H1 (cell line): ENCODE measurements around the gene ZNF786. TPM values are rescaled to one million over a fixed set of nuclear protein-coding genes. Genes with fewer than 3 reads are reported as not detected.

Source experiments
- CTCF ChIA-PET: fragments of 300-600 bp; sonication (Branson Sonifier 250); formaldehyde crosslinking; loops from one replicate; lab custom pipeline; 2021; ENCODE audit not compliant: partially characterized antibody; lab: Charles Lee
- POLR2A ChIA-PET: fragments of 300-600 bp; sonication (Branson Sonifier 250); formaldehyde crosslinking; loops from one replicate; lab custom pipeline; 2021; ENCODE audit warnings: inconsistent platforms; ENCODE audit not compliant: partially characterized antibody; lab: Charles Lee
- DNase-seq, 2 experiments: peaks; one replicate each; pipeline versions ENCODE4 v3.0.0 to v3.0.0-alpha.2; 2010 to 2022; ENCODE audit warnings: low spot score in 2 of 2, low read depth in 1 of 2, mixed read lengths in 1 of 2
- FAIRE-seq: peaks from 2 replicates; lab custom pipeline; 2011; peaks lifted over from hg19 to GRCh38; lab: Jason Lieb, UNC
- H2AFZ ChIP-seq: 2 replicates; pipeline ENCODE4 v1.8.1; 2012; ENCODE audit warnings: low read length, inconsistent platforms
- H2AK5ac ChIP-seq: 2 replicates; pipeline ENCODE4 v1.6.1; 2013; ENCODE audit warnings: low read depth, low read length
- H2BK120ac ChIP-seq: replicated peaks from 2 replicates; pipeline ENCODE3; 2013; ENCODE audit warnings: low read depth, low read length, inconsistent platforms
- H2BK12ac ChIP-seq: 2 replicates; pipeline ENCODE4 v1.6.1; 2013; ENCODE audit warnings: low read depth, low read length
- H2BK15ac ChIP-seq: 2 replicates; pipeline ENCODE4 v1.6.1; 2013; ENCODE audit warnings: low read length
- H2BK20ac ChIP-seq: 2 replicates; pipeline ENCODE4 v1.6.1; 2013; ENCODE audit warnings: low read length
- H2BK5ac ChIP-seq: 2 replicates; pipeline ENCODE4 v1.6.1; 2013; ENCODE audit warnings: low read depth, low read length
- H3K14ac ChIP-seq: 2 replicates; pipeline ENCODE4 v1.6.1; 2013; ENCODE audit warnings: inconsistent platforms; ENCODE audit not compliant: insufficient read length
- H3K18ac ChIP-seq: 2 replicates; pipeline ENCODE4 v1.6.1; 2013; ENCODE audit warnings: low read length; ENCODE audit errors: extremely low read depth
- H3K23ac ChIP-seq: 2 replicates; pipeline ENCODE4 v1.6.1; 2013; ENCODE audit warnings: inconsistent platforms; ENCODE audit not compliant: insufficient read length
- H3K23me2 ChIP-seq: 2 replicates; pipeline ENCODE4 v1.6.1; 2013; ENCODE audit warnings: low read depth, low read length
- H3K27ac ChIP-seq: 2 replicates; pipeline ENCODE4 v1.6.1; 2011; ENCODE audit warnings: low read depth, low read length, inconsistent platforms
- H3K27me3 ChIP-seq, 4 experiments: replicated peaks in 1 of 4; 1 replicate in 1 of 4; 2 replicates in 3 of 4; pipeline versions ENCODE4 v1.6.1 to v1.8.1; 2011 to 2013; ENCODE audit warnings: low read length in 3 of 4, mild to moderate bottlenecking in 3 of 4, inconsistent platforms in 2 of 4, mixed read lengths in 2 of 4, moderate library complexity in 1 of 4; ENCODE audit not compliant: control insufficient read depth in 3 of 4, insufficient read depth in 3 of 4; ENCODE audit errors: extremely low read depth in 1 of 4
- H3K36me3 ChIP-seq, 4 experiments: 2 replicates each; pipeline versions ENCODE4 v1.6.1 to v1.8.1; 2011 to 2013; ENCODE audit warnings: mild to moderate bottlenecking in 4 of 4, low read length in 3 of 4, moderate library complexity in 2 of 4, control low read depth in 1 of 4, inconsistent platforms in 1 of 4; ENCODE audit not compliant: insufficient read depth in 4 of 4, control insufficient read depth in 2 of 4
- H3K4ac ChIP-seq: replicated peaks from 2 replicates; pipeline ENCODE3; 2013; ENCODE audit warnings: low read length, low read depth, mixed read lengths, inconsistent platforms; ENCODE audit not compliant: insufficient read length
- H3K4me1 ChIP-seq, 4 experiments: replicated peaks in 1 of 4; 1 replicate in 1 of 4; 2 replicates in 3 of 4; pipeline versions ENCODE4 v1.6.1 to v1.8.1; 2011 to 2013; ENCODE audit warnings: low read length in 3 of 4, inconsistent platforms in 2 of 4, mixed read lengths in 1 of 4; ENCODE audit not compliant: insufficient read depth in 4 of 4, control insufficient read depth in 3 of 4
- H3K4me2 ChIP-seq, 2 experiments: 2 replicates each; pipeline versions ENCODE4 v1.6.1 to v1.8.1; 2011 to 2013; ENCODE audit warnings: low read depth in 2 of 2, low read length in 2 of 2, control low read depth in 1 of 2, inconsistent platforms in 1 of 2, mild to moderate bottlenecking in 1 of 2; ENCODE audit not compliant: insufficient read depth in 1 of 2
- H3K4me3 ChIP-seq, 4 experiments: fragments of 200-600, 300-600 bp in 1 of 4; sonication (generic), shearing (Covaris generic), sonication (Bioruptor Twin) in 1 of 4; 2 replicates each; pipeline versions ENCODE4 v1.5.1 to v1.8.1; 2011 to 2016; ENCODE audit warnings: low read length in 4 of 4, low read depth in 3 of 4, control low read depth in 2 of 4, inconsistent platforms in 2 of 4, mild to moderate bottlenecking in 2 of 4, mixed read lengths in 1 of 4, moderate library complexity in 1 of 4; ENCODE audit not compliant: insufficient read depth in 2 of 4; ENCODE audit errors: extremely low read depth in 1 of 4
- H3K56ac ChIP-seq: replicated peaks from 2 replicates; pipeline ENCODE3; 2013; ENCODE audit warnings: low read depth, mild to moderate bottlenecking, mixed read lengths, low read length, inconsistent platforms; ENCODE audit not compliant: insufficient read length
- H3K79me1 ChIP-seq: 2 replicates; pipeline ENCODE4 v1.6.1; 2013; ENCODE audit warnings: low read depth, low read length, control low read depth
- H3K79me2 ChIP-seq, 2 experiments: 2 replicates each; pipeline versions ENCODE4 v1.6.1 to v1.8.1; 2012 to 2013; ENCODE audit warnings: low read length in 2 of 2, mild to moderate bottlenecking in 2 of 2, inconsistent platforms in 1 of 2; ENCODE audit not compliant: insufficient read depth in 2 of 2, control insufficient read depth in 1 of 2
- H3K9ac ChIP-seq, 4 experiments: replicated peaks in 1 of 4; 1 replicate in 1 of 4; 2 replicates in 3 of 4; pipeline versions ENCODE4 v1.6.1 to v1.8.1; 2011 to 2013; ENCODE audit warnings: low read depth in 3 of 4, low read length in 3 of 4, control low read depth in 2 of 4, mild to moderate bottlenecking in 2 of 4, moderate library complexity in 2 of 4, inconsistent platforms in 1 of 4; ENCODE audit errors: extremely low read depth in 1 of 4
- H3K9me3 ChIP-seq, 2 experiments: 2 replicates each; pipeline versions ENCODE4 v1.6.1 to v1.8.1; 2012 to 2013; ENCODE audit warnings: mild to moderate bottlenecking in 2 of 2, moderate library complexity in 2 of 2, control low read depth in 1 of 2, inconsistent platforms in 1 of 2, low read depth in 1 of 2, low read length in 1 of 2, mixed read lengths in 1 of 2; ENCODE audit not compliant: insufficient read depth in 2 of 2
- H4K20me1 ChIP-seq, 2 experiments: replicated peaks in 1 of 2; 2 replicates each; pipeline versions ENCODE3 to v1.8.1; 2011 to 2013; ENCODE audit warnings: inconsistent platforms in 2 of 2, low read length in 2 of 2, mild to moderate bottlenecking in 1 of 2; ENCODE audit not compliant: insufficient read depth in 2 of 2, control insufficient read depth in 1 of 2
- H4K5ac ChIP-seq: 2 replicates; pipeline ENCODE4 v1.6.1; 2013; ENCODE audit warnings: low read length, low read depth, mixed read lengths, inconsistent platforms; ENCODE audit not compliant: insufficient read length
- H4K8ac ChIP-seq: 2 replicates; pipeline ENCODE4 v1.8.0; 2013; ENCODE audit warnings: mild to moderate bottlenecking, moderate library complexity, low read length, inconsistent platforms; ENCODE audit not compliant: insufficient read depth; ENCODE audit errors: extremely low read depth
- H4K91ac ChIP-seq: replicated peaks from 2 replicates; pipeline ENCODE3; 2013; ENCODE audit warnings: low read length, mixed read lengths, inconsistent platforms; ENCODE audit not compliant: insufficient read length
- CBX5 ChIP-seq: fragments of 300-800, 300-1000 bp; sonication (generic); IDR thresholded peaks from 2 replicates; pipeline ENCODE4 v1.7.1; 2016; ENCODE audit warnings: antibody characterized with exemption, low read length, low read depth
- CHD1 ChIP-seq: IDR thresholded peaks from 2 replicates; pipeline ENCODE4 v1.6.1; 2012; ENCODE audit warnings: low read depth, low read length, improper control_type of control experiment
- EGR1 ChIP-seq: IDR thresholded peaks from 2 replicates; pipeline ENCODE4 v1.6.1; 2011; ENCODE audit warnings: low read depth, low read length, borderline replicate concordance
- EP300 ChIP-seq, 2 experiments: IDR thresholded peaks; 1 replicate in 1 of 2; 2 replicates in 1 of 2; pipeline ENCODE4 v1.6.1; 2011 to 2012; ENCODE audit warnings: low read depth in 2 of 2, low read length in 2 of 2, mild to moderate bottlenecking in 2 of 2, borderline replicate concordance in 1 of 2, inconsistent platforms in 1 of 2, moderate library complexity in 1 of 2
- KDM5A ChIP-seq: fragments of 200-600 bp; IDR thresholded peaks from 2 replicates; pipeline ENCODE4 v1.7.1; 2012; ENCODE audit warnings: mild to moderate bottlenecking, low read length, inconsistent platforms, mixed read lengths
- TBP ChIP-seq: IDR thresholded peaks from 2 replicates; pipeline ENCODE4 v1.6.1; 2011; ENCODE audit warnings: low read depth, low read length, improper control_type of control experiment
- WGBS, 2 experiments: shearing (Covaris generic) in 1 of 2; methylation state at CpG; one replicate each; pipeline versions ENCODE4 v1.1.6 to v1.1.7; 2013 to 2015; ENCODE audit warnings: low lambda C conversion rate in 2 of 2, mixed read lengths in 2 of 2, inconsistent platforms in 1 of 2, low coverage in 1 of 2, missing lambda C conversion rate in 1 of 2; ENCODE audit not compliant: insufficient replicate concordance in 2 of 2, insufficient coverage in 1 of 2, insufficient read length in 1 of 2; ENCODE audit errors: extremely low coverage in 1 of 2, missing lambda C conversion rate in 1 of 2; 5-methylcytosine and 5-hydroxymethylcytosine counted together
- polyA plus RNA-seq, 7 experiments: library from polyadenylated mRNA; depleted of rRNA in 3 of 7; stranded (reverse) in 5 of 7; unstranded in 2 of 7; fragments of >200 nt in 5 of 7; fragments of 200-250 nt in 2 of 7; gene quantifications; 1 replicate in 5 of 7; 2 replicates in 1 of 7; 4 replicates in 1 of 7; pipeline versions ENCODE4 v1.2.1 to v1.2.3, GENCODE V29; 2011 to 2013; ENCODE audit warnings: missing spikeins in 2 of 7, mixed read lengths in 2 of 7
- total RNA-seq: library from RNA; stranded (reverse); fragmentation: NEBNext Ultra II Directional; extraction: Animal tissue kit (Norgen Biotek cat#: 25700); gene quantifications from 2 replicates; pipeline ENCODE4 v1.2.1, GENCODE V29; 2021

ZNF786 gene
- total and polyA plus RNA-seq, 2 of the 8 experiments (the other 6 are each of a cell fraction or from before 2014, with no cell fraction given) = 7.7 to 16.3 TPM

- no peak overlapping the region for H2AFZ ChIP-seq
- 89% methylated on average over 1 of the region's 1 CpG; no CpG with 5 or more reads in 1 of the 2 experiments for WGBS, 2 experiments
- H2BK12ac ChIP-seq = no peak overlapping the region
- no peaks in the 10 kb centered on the region for H3K23me2 ChIP-seq
- H3K4me2 ChIP-seq = no peak overlapping the region
- no peaks in the 10 kb centered on the region for H3K79me2 ChIP-seq
- DNase-seq = no peak
- no peak overlapping the region for H2AK5ac ChIP-seq
- H3K56ac ChIP-seq = no peak overlapping the region
- no peak overlapping the region for H4K91ac ChIP-seq
- H3K9me3 ChIP-seq = no peaks in the 10 kb centered on the region
- no peak overlapping the region for H4K5ac ChIP-seq
- POLR2A ChIA-PET = no interaction called here
- H3K18ac ChIP-seq = no peak overlapping the region
- H2BK15ac ChIP-seq = no peak overlapping the region
- no peaks in the 10 kb centered on the region for H3K27me3 ChIP-seq
- CTCF ChIA-PET = interaction anchor here (1.2 to 4.1 kb wide), 2 partner anchors 23 to 32 kb away, joined by 3 to 23 read pairs; partner anchors contain the start of gene ZNF425
- H3K27ac ChIP-seq = no peak overlapping the region
- no peak overlapping the region for H3K23ac ChIP-seq
- no peaks in the 10 kb centered on the region for H4K20me1 ChIP-seq
- peaks cover 0 to 3% (median 0%) of the 10 kb centered on the region in 4 experiments; a peak in 1 of 8 replicates for H3K36me3 ChIP-seq
- H2BK5ac ChIP-seq = no peak overlapping the region
- no peak overlapping the region for H2BK20ac ChIP-seq
- H4K8ac ChIP-seq = no peak overlapping the region
- H3K4me3 ChIP-seq = no peak overlapping the region
- H3K4ac ChIP-seq = no peak overlapping the region
- no peaks in the 10 kb centered on the region for H3K79me1 ChIP-seq
- no peak overlapping the region for H3K14ac ChIP-seq
- H2BK120ac ChIP-seq = no peak overlapping the region
- no peaks in the 10 kb centered on the region for H3K4me1 ChIP-seq
- FAIRE-seq = no peak
- H3K9ac ChIP-seq = no peak overlapping the region
- TF ChIP-seq KDM5A (no peak), CBX5 (no peak), CHD1 (no peak), TBP (no peak), EGR1 (no peak), EP300 (IDR thresholded peaks at IDR 0.05; ENCODE audit: borderline replicate concordance in 1 of 2, low read depth in 2 of 2, low read length in 2 of 2) (no peak)
These were observed 12.1 kb upstream of the ZNF786 start for GRCh38 chr7:149102666-149103065.
